Thyroid gland (tissue), 4 donors: ENCODE measurements around the gene TRIM52. TPM values are rescaled to one million over a fixed set of nuclear protein-coding genes. Genes with fewer than 3 reads are reported as not detected.
A peak's percentile ranks its signal among the peaks of the same experiment; 100 is the strongest.

ENCODE experiments used
- DNase-seq, 2 donors: peaks; one replicate each; pipeline ENCODE4 v3.0.0-alpha.2; 2019
- H3K27ac ChIP-seq, 3 donors: fragments of 200-600 bp; sonication (generic); 1 replicate in 2 of 3; 2 replicates in 1 of 3; pipeline ENCODE4 v1.5.1; 2016 to 2019; ENCODE audit warnings: mild to moderate bottlenecking in 1 of 3, moderate library complexity in 1 of 3
- H3K27me3 ChIP-seq: fragments of 200-600 bp; sonication (generic); one replicate; pipeline ENCODE4 v1.5.1; 2019
- H3K36me3 ChIP-seq, 2 donors: fragments of 200-600 bp; sonication (generic); one replicate each; pipeline ENCODE4 v1.5.1; 2016 to 2019
- H3K4me1 ChIP-seq, 2 donors: fragments of 200-600 bp; sonication (generic); one replicate each; pipeline ENCODE4 v1.5.1; 2017 to 2019
- H3K4me3 ChIP-seq, 3 donors: fragments of 200-600 bp; sonication (generic); replicated peaks in 1 of 3; 1 replicate in 2 of 3; 2 replicates in 1 of 3; pipeline ENCODE4 v1.5.1; 2016; ENCODE audit warnings: mild to moderate bottlenecking in 1 of 3
- H3K9me3 ChIP-seq: fragments of 200-600 bp; sonication (generic); one replicate; pipeline ENCODE4 v1.5.1; 2017
- CTCF ChIP-seq, 6 experiments: fragments of 200-600 bp in 3 of 6; fragments of 450-650 bp in 3 of 6; sonication (generic) in 3 of 6; IDR thresholded peaks; one replicate each; pipeline ENCODE4 v1.5.1; 2016 to 2019; ENCODE audit warnings: antibody characterized with exemption in 6 of 6, mild to moderate bottlenecking in 2 of 6, inconsistent platforms in 1 of 6, moderate library complexity in 1 of 6
- POLR2A ChIP-seq, 2 donors: fragments of 450-650 bp; IDR thresholded peaks; one replicate each; pipeline ENCODE4 v1.6.1; 2017; ENCODE audit warnings: antibody characterized with exemption in 2 of 2, mild to moderate bottlenecking in 2 of 2, moderate library complexity in 1 of 2
- WGBS, 2 donors: methylation state at CpG; one replicate each; pipeline ENCODE4 v1.1.5; 2017; 5-methylcytosine and 5-hydroxymethylcytosine counted together
- intact Hi-C: fragments of 100-400 bp; cut with DNase I; formaldehyde crosslinking; loops from one replicate; pipeline ENCODE4 v1.15.1; 2023
- total RNA-seq, 4 donors: library from RNA; depleted of rRNA; stranded (reverse); fragments of >200 nt; gene quantifications; one replicate each; pipeline ENCODE4 v1.2.3, GENCODE V29; 2016

The TRIM52 gene
- total RNA-seq, 4 donors from 2014 or later: 14.8 to 30.8 (median 23.8) TPM

DNA sequence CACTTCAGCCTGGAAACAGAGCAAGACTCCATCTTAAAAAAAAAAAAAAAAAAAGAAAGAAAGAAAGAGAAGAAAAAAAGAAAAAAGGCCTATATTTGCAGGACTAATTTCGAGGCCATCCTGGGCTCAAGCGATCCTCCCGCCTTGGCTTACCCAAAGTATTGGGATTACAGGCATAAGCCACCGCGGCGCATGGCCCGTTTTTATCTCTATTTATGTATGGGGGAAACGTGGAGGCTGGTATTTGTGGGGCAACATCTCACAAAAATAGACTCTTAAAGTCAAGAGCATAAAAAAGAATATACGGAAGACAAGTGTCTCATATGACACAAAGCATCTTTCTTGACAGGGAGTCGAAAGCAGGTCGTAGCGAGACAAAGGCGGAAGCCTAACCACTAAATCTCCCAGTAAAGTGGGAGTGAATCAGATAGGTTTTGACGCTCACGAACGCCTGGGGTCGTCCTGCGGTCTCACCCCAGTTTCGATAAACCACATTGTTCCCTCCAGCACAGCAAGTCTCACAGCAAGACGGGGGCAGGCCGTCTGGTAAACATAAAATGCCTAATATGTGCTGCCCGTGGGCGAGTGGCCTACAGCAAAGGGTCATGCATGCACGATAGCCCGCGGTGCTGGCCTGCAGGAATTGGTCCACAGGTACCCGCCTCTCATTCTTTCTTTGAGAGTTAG, 39.7 kb downstream of the TRIM52 start:
- Histone ChIP-seq H3K9me3 (no peaks in the 10 kb centered on the region), H3K4me1 (peaks cover 22 to 37% of the 10 kb centered on the region in 2 donors), H3K4me3 (no peak overlapping the region), H3K27me3 (no peaks in the 10 kb centered on the region), H3K36me3 (no peaks in the 10 kb centered on the region), H3K27ac (peak overlapping the region in 2 of 3 donors; percentile 91 to 95)
- intact Hi-C loops: loop anchor here (5.0 kb wide), 1 partner anchor 34 kb away; no protein-coding TSS in a partner anchor
- no peak for DNase-seq
- no peak for TF ChIP-seq POLR2A (IDR thresholded peaks at IDR 0.05)
- TF ChIP-seq CTCF (IDR thresholded peaks at IDR 0.05): no peak
- WGBS, 2 donors: 61 to 62% methylated on average over 27 of the region's 27 CpGs

- no peak for DNase-seq
- H3K36me3 ChIP-seq: no peaks in the 10 kb centered on the region
- H3K27ac ChIP-seq: no peak overlapping the region
- H3K4me3 ChIP-seq: no peak overlapping the region
- H3K9me3 ChIP-seq: no peaks in the 10 kb centered on the region
- TF ChIP-seq POLR2A (IDR thresholded peaks at IDR 0.05) (no peak), CTCF (IDR thresholded peaks at IDR 0.05) (no peak)
- peaks cover 20 to 32% of the 10 kb centered on the region in 2 donors for H3K4me1 ChIP-seq
- intact Hi-C loops: loop anchor here (5.0 kb wide), 1 partner anchor 33 kb away; no protein-coding TSS in a partner anchor
- WGBS, 2 donors: 88 to 89% methylated on average over 10 of the region's 10 CpGs
- no peaks in the 10 kb centered on the region for H3K27me3 ChIP-seq
Measured at GRCh38 chr5:181220178-181220515, 40.8 kb downstream of the TRIM52 start.

GRCh38 chr5:181219262-181220177, 41.4 kb downstream of the TRIM52 start:
- H3K4me1 ChIP-seq: peaks cover 16 to 26% of the 10 kb centered on the region in 2 donors
- no peaks in the 10 kb centered on the region for H3K9me3 ChIP-seq
- no peak overlapping the region for H3K4me3 ChIP-seq
- no peak overlapping the region for H3K27ac ChIP-seq
- TF ChIP-seq POLR2A (IDR thresholded peaks at IDR 0.05): no peak
- no peak for TF ChIP-seq CTCF (IDR thresholded peaks at IDR 0.05)
- H3K36me3 ChIP-seq: no peaks in the 10 kb centered on the region
- no peaks in the 10 kb centered on the region for H3K27me3 ChIP-seq
- intact Hi-C loops: loop anchor here (5.0 kb wide), 1 partner anchor 32 kb away; no protein-coding TSS in a partner anchor
- no peak for DNase-seq
- WGBS, 2 donors: 63 to 66% methylated on average over 49 of the region's 49 CpGs

DNA sequence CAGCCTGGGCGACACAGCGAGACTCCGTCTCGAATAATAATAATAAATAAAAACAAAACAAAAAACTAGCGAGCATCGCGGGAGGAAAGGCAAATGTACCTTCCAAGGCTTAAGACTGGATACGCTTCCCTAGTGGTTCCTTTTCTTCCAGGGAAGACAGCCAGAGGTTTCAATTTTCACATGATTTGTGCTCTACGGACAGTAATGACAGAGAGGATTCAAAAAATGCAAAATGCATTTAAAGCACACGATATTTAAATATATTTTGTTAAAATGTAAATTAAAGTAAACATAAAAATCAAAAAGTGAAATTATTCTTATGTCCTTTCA, 42.2 kb downstream of the TRIM52 start:
- DNase-seq: no peak
- Histone ChIP-seq H3K4me1 (peaks cover 8 to 20% of the 10 kb centered on the region in 2 donors), H3K27me3 (no peaks in the 10 kb centered on the region), H3K4me3 (peak overlapping the region in 1 of 3 donors; percentile 4), H3K9me3 (no peaks in the 10 kb centered on the region), H3K36me3 (no peaks in the 10 kb centered on the region), H3K27ac (peak overlapping the region in 1 of 3 donors; percentile 63)
- intact Hi-C loops: no loop called here
- 36 to 40% methylated on average over 10 of the region's 10 CpGs for WGBS, 2 donors
- TF ChIP-seq POLR2A (IDR thresholded peaks at IDR 0.05) (no peak), CTCF (IDR thresholded peaks at IDR 0.05) (no peak)

- intact Hi-C loops: no loop called here
Measured at GRCh38 chr5:181217803-181218062, 43.2 kb downstream of the TRIM52 start.

More at GRCh38 chr5:181217803-181218062, 43.2 kb downstream of the TRIM52 start:
- no peaks in the 10 kb centered on the region for H3K9me3 ChIP-seq
- H3K27ac ChIP-seq: peak overlapping the region in 2 of 3 donors; percentile 63 to 70
- peak in 1 of 2 donors; percentile 49 for DNase-seq
- H3K27me3 ChIP-seq: no peaks in the 10 kb centered on the region
- WGBS, 2 donors: 3 to 5% methylated on average over 13 of the region's 13 CpGs
- peak overlapping the region in 1 of 3 donors; percentile 30 for H3K4me3 ChIP-seq
- H3K36me3 ChIP-seq: no peaks in the 10 kb centered on the region
- TF ChIP-seq POLR2A (IDR thresholded peaks at IDR 0.05) (no peak), CTCF (IDR thresholded peaks at IDR 0.05) (no peak)
- H3K4me1 ChIP-seq: peaks cover 8 to 20% of the 10 kb centered on the region in 2 donors
